ENCODE results near the gene USP37.

The USP37 gene

DNA sequence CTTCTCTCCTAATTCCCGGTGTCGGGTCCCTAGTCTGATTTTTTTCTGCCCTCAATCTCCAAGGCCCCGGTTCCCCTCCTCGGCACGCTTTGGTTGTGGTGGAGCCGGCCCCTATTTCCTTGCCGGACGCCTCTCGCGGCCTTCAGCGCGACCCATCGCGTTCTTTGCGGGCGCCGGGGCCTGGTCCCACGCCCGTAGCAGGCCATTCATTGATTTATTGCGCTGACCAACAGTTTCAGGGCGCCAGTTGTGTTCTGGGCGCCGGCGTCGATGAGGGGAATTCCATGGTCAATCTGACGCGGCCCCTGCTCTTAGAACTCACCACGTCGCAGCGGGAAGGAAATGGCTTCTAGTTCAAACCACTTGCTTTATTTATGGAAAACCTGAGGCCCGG is 884 bp upstream of the USP37 start:
- H3K36me3 ChIP-seq (replicated peaks; ENCODE audit: low read depth, low read length), result peaks cover 24% of the 10 kb centered on the region
- H3K79me2 ChIP-seq (ENCODE audit: low read length), result peaks cover 93% of the 10 kb centered on the region
- TF ChIP-seq EZH2phosphoT487 (IDR thresholded peaks at IDR 0.05; ENCODE audit: low read depth), result no peak
- TF ChIP-seq, protein P1, sequence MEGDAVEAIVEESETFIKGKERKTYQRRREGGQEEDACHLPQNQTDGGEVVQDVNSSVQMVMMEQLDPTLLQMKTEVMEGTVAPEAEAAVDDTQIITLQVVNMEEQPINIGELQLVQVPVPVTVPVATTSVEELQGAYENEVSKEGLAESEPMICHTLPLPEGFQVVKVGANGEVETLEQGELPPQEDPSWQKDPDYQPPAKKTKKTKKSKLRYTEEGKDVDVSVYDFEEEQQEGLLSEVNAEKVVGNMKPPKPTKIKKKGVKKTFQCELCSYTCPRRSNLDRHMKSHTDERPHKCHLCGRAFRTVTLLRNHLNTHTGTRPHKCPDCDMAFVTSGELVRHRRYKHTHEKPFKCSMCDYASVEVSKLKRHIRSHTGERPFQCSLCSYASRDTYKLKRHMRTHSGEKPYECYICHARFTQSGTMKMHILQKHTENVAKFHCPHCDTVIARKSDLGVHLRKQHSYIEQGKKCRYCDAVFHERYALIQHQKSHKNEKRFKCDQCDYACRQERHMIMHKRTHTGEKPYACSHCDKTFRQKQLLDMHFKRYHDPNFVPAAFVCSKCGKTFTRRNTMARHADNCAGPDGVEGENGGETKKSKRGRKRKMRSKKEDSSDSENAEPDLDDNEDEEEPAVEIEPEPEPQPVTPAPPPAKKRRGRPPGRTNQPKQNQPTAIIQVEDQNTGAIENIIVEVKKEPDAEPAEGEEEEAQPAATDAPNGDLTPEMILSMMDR (IDR thresholded peaks at IDR 0.05; ENCODE audit: low read depth, low read length), result no peak
- peaks cover 29% of the 10 kb centered on the region for H3K4me1 ChIP-seq (ENCODE audit: low read length)
- 0 out of 2 replicates have a peak overlapping the region, but pooled peaks have one; percentile 24 for H2AFZ ChIP-seq (ENCODE audit: low read depth, low read length)
- peaks cover 27% of the 10 kb centered on the region for H4K20me1 ChIP-seq (ENCODE audit: insufficient read depth, low read length)
- H3K9ac ChIP-seq (ENCODE audit: low read length), result peak overlapping the region; percentile 97
- H3K27me3 ChIP-seq (ENCODE audit: low read depth, low read length), result no peaks in the 10 kb centered on the region
- H3K27ac ChIP-seq (ENCODE audit: low read length), result peak overlapping the region; percentile 91
- H3K4me2 ChIP-seq (ENCODE audit: low read length), result peak overlapping the region; percentile 94
- no peaks in the 10 kb centered on the region for H3K9me3 ChIP-seq (ENCODE audit: insufficient read depth, low read length)
- peak overlapping the region; percentile 96 for H3K4me3 ChIP-seq (ENCODE audit: low read length)

DNA sequence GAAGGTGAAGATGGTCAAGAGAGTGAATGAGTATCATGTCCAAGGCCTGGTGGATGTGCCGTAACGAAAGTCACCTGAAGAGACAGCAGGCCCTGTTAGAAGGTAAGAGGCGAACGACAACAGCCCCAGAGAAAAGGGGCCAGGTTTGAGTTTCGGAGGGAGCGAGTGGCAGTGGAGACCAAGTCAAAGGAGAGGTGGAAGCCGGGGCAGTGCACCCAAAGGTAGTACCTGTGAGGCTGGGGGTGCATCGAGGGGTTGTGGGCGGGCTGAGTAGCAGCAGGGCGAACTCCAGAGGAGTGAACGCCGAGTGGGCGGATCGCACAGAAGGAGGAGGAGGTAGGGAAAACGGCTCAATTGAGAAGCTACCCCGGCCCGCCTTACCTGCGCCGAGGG is 358 bp downstream of the USP37 start:
- Histone ChIP-seq H3K27ac (ENCODE audit: low read length) (peak overlapping the region; percentile 58), H3K4me2 (ENCODE audit: low read length) (peak overlapping the region; percentile 85), H3K9ac (ENCODE audit: low read length) (peak overlapping the region; percentile 89), H4K20me1 (ENCODE audit: insufficient read depth, low read length) (peaks cover 30% of the 10 kb centered on the region), H3K36me3 (replicated peaks; ENCODE audit: low read depth, low read length) (peaks cover 26% of the 10 kb centered on the region), H3K9me3 (ENCODE audit: insufficient read depth, low read length) (no peaks in the 10 kb centered on the region), H3K4me1 (ENCODE audit: low read length) (peaks cover 29% of the 10 kb centered on the region), H2AFZ (ENCODE audit: low read depth, low read length) (peak overlapping the region; percentile 75; the same call in 1 of the 2 replicates), H3K27me3 (ENCODE audit: low read depth, low read length) (no peaks in the 10 kb centered on the region), H3K79me2 (ENCODE audit: low read length) (peaks cover 88% of the 10 kb centered on the region), H3K4me3 (ENCODE audit: low read length) (peak overlapping the region; percentile 100)
- TF ChIP-seq EZH2phosphoT487 (IDR thresholded peaks at IDR 0.05; ENCODE audit: low read depth), result no peak
- TF ChIP-seq, protein P1 (IDR thresholded peaks at IDR 0.05; ENCODE audit: low read depth, low read length), result no peak

DNA sequence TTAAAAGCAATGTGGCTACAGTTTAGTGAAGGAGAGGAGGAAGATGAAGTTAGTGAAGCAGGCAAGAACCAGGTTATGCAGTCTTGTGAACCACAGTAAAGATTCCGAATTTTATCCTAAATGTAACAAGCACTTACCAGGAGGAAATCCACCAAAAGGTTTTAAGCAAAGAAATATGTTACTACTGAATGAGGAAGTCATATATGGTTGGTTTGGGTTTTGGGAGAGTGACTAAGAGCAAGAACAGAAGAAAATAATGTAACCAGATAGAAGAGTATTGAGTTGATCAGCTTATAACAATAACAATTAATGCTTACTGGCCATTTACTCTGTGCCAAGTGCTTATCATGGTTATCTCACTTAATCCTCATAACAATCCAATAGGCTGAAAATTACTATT is 1.9 kb downstream of the USP37 start:
- Histone ChIP-seq H3K4me3 (ENCODE audit: low read length) (peak overlapping the region; percentile 100), H3K4me2 (ENCODE audit: low read length) (peak overlapping the region; percentile 85), H3K9ac (ENCODE audit: low read length) (no peak overlapping the region), H3K9me3 (ENCODE audit: insufficient read depth, low read length) (no peaks in the 10 kb centered on the region), H3K79me2 (ENCODE audit: low read length) (peaks cover 73% of the 10 kb centered on the region), H3K27ac (ENCODE audit: low read length) (no peak overlapping the region), H3K27me3 (ENCODE audit: low read depth, low read length) (no peaks in the 10 kb centered on the region), H3K36me3 (replicated peaks; ENCODE audit: low read depth, low read length) (peaks cover 20% of the 10 kb centered on the region), H4K20me1 (ENCODE audit: insufficient read depth, low read length) (peaks cover 27% of the 10 kb centered on the region), H3K4me1 (ENCODE audit: low read length) (peaks cover 29% of the 10 kb centered on the region), H2AFZ (ENCODE audit: low read depth, low read length) (no peak overlapping the region)
- no peak for TF ChIP-seq EZH2phosphoT487 (IDR thresholded peaks at IDR 0.05; ENCODE audit: low read depth)

DNA sequence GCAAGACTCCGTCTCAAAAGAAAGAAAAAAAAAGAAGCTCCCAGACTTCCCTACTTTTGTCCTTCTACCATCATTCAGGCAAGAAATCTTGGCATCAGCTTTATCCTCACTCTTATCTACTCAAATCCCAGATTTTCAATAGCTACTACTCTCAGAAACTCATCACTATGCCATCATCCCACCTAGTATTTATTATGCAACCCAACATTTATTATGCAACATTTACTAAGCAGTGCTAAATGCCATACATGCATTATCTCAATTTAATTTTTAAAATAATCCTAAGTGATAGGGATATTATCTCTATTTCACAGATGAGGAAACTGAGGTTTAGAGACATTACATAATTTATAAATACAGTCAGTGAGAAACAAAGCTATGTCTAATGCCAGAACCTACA is 4.1 kb downstream of the USP37 start:
- Histone ChIP-seq H4K20me1 (ENCODE audit: insufficient read depth, low read length) (peaks cover 16% of the 10 kb centered on the region), H2AFZ (ENCODE audit: low read depth, low read length) (no peak overlapping the region), H3K4me1 (ENCODE audit: low read length) (peaks cover 16% of the 10 kb centered on the region), H3K79me2 (ENCODE audit: low read length) (peaks cover 50% of the 10 kb centered on the region), H3K4me3 (ENCODE audit: low read length) (no peak overlapping the region), H3K27me3 (ENCODE audit: low read depth, low read length) (no peaks in the 10 kb centered on the region), H3K4me2 (ENCODE audit: low read length) (no peak overlapping the region), H3K36me3 (replicated peaks; ENCODE audit: low read depth, low read length) (peaks cover 21% of the 10 kb centered on the region), H3K9me3 (ENCODE audit: insufficient read depth, low read length) (no peaks in the 10 kb centered on the region), H3K27ac (ENCODE audit: low read length) (no peak overlapping the region), H3K9ac (ENCODE audit: low read length) (no peak overlapping the region)
- TF ChIP-seq, protein P1 (IDR thresholded peaks at IDR 0.05; ENCODE audit: low read depth, low read length), result no peak
- TF ChIP-seq EZH2phosphoT487 (IDR thresholded peaks at IDR 0.05; ENCODE audit: low read depth), result no peak
